HFFc6 (cell line): ENCODE measurements around the gene RTN1. TPM values are rescaled to one million over a fixed set of nuclear protein-coding genes. Genes with fewer than 3 reads are reported as not detected.
"Not testable (repeated sequence)": the region's sequence is repeated elsewhere in the genome, so short reads cannot be mapped to it uniquely, and the experiment has no call there.

ENCODE experiments used
- DNase-seq: peaks from one replicate; pipeline ENCODE4 v3.0.0-alpha.2; 2018
- H3K27ac Mint-ChIP-seq: 2 replicates; pipeline ENCODE4 v1.8.0; 2020; ENCODE audit warnings: mild to moderate bottlenecking, mixed read lengths
- H3K27me3 Mint-ChIP-seq: 2 replicates; pipeline ENCODE4 v1.8.0; 2021; ENCODE audit warnings: mild to moderate bottlenecking, moderate library complexity, mixed read lengths; ENCODE audit not compliant: insufficient read depth
- H3K36me3 Mint-ChIP-seq: 2 replicates; pipeline ENCODE4 v1.8.0; 2021; ENCODE audit warnings: low read depth, mixed read lengths
- H3K4me1 Mint-ChIP-seq: 2 replicates; pipeline ENCODE4 v1.8.0; 2020; ENCODE audit warnings: low read depth, mixed read lengths
- H3K4me3 Mint-ChIP-seq: 2 replicates; pipeline ENCODE4 v1.8.0; 2020; ENCODE audit warnings: mild to moderate bottlenecking, moderate library complexity, mixed read lengths
- H3K9me3 Mint-ChIP-seq: 2 replicates; pipeline ENCODE4 v1.8.0; 2020; ENCODE audit warnings: mild to moderate bottlenecking, mixed read lengths
- total RNA-seq, 6 experiments: library from RNA; stranded (reverse); fragmentation: NEBNext Ultra II Directional; extraction: Animal tissue kit (Norgen Biotek cat#: 25700); gene quantifications; 2 replicates in 1 of 6; 3 replicates in 5 of 6; pipeline ENCODE4 v1.2.3, GENCODE V29; 2021
- TF ChIP-seq, protein P1 (sequence below): fragments of 200-600 bp; sonication (generic); IDR thresholded peaks from 2 replicates; pipeline ENCODE4 v1.5.0; 2021; ENCODE audit warnings: antibody characterized with exemption, mild to moderate bottlenecking

Gene RTN1
- total RNA-seq, 6 experiments from 2014 or later, result 0.07 to 0.17 TPM; not detected in 4

DNA sequence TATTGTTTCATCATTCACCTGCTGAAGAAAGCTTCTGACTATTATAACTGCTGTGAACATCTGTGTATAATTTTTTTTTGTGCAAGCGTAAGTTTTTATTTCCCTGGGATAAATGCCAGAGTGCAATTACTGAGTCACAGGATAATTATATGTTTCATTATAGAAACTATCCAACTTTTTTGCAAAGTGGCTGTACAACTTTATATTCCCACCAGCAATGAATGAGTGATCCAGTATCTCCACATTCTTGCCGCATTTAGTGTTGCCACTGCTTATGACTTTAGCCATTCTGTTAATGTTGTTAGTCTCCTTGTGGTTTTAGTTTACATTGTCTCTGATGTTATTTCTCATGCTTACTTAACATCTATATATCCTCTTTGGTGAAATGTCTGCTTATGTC lies 205.8 kb downstream of the RTN1 start:
- Mint-ChIP-seq H3K27ac (no peak overlapping the region), H3K4me1 (no peaks in the 10 kb centered on the region), H3K27me3 (no peaks in the 10 kb centered on the region), H3K9me3 (peaks cover 55% of the 10 kb centered on the region), H3K36me3 (peaks cover 5% of the 10 kb centered on the region; the same call in 1 of the 2 replicates), H3K4me3 (no peak overlapping the region)
- no peak for DNase-seq
- TF ChIP-seq, protein P1, sequence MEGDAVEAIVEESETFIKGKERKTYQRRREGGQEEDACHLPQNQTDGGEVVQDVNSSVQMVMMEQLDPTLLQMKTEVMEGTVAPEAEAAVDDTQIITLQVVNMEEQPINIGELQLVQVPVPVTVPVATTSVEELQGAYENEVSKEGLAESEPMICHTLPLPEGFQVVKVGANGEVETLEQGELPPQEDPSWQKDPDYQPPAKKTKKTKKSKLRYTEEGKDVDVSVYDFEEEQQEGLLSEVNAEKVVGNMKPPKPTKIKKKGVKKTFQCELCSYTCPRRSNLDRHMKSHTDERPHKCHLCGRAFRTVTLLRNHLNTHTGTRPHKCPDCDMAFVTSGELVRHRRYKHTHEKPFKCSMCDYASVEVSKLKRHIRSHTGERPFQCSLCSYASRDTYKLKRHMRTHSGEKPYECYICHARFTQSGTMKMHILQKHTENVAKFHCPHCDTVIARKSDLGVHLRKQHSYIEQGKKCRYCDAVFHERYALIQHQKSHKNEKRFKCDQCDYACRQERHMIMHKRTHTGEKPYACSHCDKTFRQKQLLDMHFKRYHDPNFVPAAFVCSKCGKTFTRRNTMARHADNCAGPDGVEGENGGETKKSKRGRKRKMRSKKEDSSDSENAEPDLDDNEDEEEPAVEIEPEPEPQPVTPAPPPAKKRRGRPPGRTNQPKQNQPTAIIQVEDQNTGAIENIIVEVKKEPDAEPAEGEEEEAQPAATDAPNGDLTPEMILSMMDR, result no peak

DNA sequence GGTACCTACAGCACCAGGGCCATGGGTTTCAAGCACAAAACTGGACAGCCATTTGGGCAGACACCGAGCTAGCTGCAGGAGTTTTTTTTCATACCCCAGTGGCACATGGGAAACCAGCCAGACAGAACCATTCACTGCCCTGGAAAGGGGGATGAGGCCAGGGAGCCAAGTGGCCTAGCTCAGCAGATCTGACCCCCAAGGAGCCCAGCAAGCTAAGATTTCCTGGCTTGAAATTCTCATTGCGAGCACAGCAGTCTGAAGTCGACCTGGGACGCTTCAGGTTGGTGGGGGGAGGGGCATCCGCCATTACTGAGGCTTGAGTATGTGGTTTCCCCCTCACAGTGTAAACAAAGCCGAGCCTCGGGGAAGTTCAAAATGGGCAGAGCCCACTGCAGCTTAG lies 212.8 kb downstream of the RTN1 start:
- H3K36me3 Mint-ChIP-seq, result peaks cover 5% of the 10 kb centered on the region; the same call in 1 of the 2 replicates
- H3K9me3 Mint-ChIP-seq, result peaks cover 40% of the 10 kb centered on the region

DNA sequence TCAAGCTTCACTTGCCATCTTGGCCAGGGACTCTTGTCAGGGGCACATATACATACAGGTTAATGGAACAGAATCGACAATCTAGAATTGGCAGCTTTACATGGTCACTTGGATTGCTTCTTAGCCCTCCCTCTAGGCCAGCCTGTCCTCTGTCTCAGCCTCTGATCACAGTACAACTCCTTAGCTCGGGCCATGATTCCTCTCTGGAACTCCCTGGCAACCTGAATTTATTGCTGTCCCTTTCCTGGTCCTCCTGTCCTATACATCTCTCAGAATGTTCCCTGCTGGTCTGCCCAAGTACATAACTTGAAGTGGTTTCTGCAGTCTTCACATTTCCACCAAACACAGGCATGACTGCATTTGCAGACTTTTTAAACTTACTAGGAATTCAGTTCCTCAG lies 214.1 kb downstream of the RTN1 start:
- TF ChIP-seq, protein P1, result no peak
- H3K27ac Mint-ChIP-seq, result no peak overlapping the region
- no peak overlapping the region for H3K4me3 Mint-ChIP-seq
- peaks cover 5% of the 10 kb centered on the region; the same call in 1 of the 2 replicates for H3K36me3 Mint-ChIP-seq
- no peaks in the 10 kb centered on the region for H3K4me1 Mint-ChIP-seq
- no peak for DNase-seq
- H3K27me3 Mint-ChIP-seq, result no peaks in the 10 kb centered on the region; the same call in 1 of the 2 replicates
- peaks cover 31% of the 10 kb centered on the region for H3K9me3 Mint-ChIP-seq

More for the DNA sequence above, 212.8 kb downstream of the RTN1 start:
- no peak overlapping the region for H3K27ac Mint-ChIP-seq
- TF ChIP-seq, protein P1, result no peak
- H3K27me3 Mint-ChIP-seq, result no peaks in the 10 kb centered on the region
- DNase-seq, result no peak
- H3K4me3 Mint-ChIP-seq, result no peak overlapping the region
- no peaks in the 10 kb centered on the region for H3K4me1 Mint-ChIP-seq

DNA sequence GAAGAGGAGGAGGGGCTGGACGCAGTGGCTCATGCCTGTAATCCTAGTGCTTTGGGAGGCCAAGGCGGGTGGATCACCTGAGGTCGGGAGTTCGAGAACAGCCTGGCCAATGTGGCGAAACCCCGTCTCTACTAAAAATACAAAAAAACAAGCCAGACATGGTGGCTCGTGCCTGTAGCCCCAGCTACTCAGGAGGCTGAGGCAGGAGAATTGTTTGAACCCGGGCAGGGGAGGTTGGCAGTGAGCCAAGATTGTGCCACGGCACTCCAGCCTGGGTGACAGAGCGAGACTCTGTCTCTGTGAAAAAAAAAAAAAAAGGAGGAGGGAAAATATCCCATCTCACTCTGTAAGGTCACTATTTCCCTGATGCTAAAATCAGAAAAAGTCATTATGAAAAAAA lies 216.4 kb downstream of the RTN1 start:
- DNase-seq, H3K36me3 Mint-ChIP-seq, H3K4me3 Mint-ChIP-seq, H3K27ac Mint-ChIP-seq, H3K27me3 Mint-ChIP-seq, H3K4me1 Mint-ChIP-seq: not testable (repeated sequence)
- peaks cover 22% of the 10 kb centered on the region for H3K9me3 Mint-ChIP-seq

DNA sequence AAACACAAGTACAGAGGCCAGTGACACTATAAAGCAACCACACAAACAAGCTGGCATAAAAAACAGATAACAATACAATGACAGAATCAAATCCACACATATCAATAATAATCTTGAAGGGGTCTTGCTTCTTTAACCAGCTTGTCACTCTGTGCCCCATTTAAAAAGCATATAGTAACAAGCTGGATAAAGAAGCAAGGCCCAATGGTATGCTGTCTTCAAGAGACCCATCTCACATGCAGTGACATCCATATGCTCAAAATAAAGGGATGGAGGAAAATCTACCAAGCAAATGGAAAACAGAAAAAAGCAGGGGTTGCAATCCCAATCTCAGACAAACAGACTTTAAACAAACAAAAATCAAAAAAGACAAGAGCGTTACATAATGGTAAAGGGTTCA lies 223.7 kb downstream of the RTN1 start:
- not testable (repeated sequence) for H3K27me3 Mint-ChIP-seq, H3K4me1 Mint-ChIP-seq, H3K4me3 Mint-ChIP-seq, DNase-seq, H3K27ac Mint-ChIP-seq
- Mint-ChIP-seq H3K9me3 (peaks cover 70% of the 10 kb centered on the region), H3K36me3 (peaks cover 13% of the 10 kb centered on the region; the same call in 1 of the 2 replicates)

DNA sequence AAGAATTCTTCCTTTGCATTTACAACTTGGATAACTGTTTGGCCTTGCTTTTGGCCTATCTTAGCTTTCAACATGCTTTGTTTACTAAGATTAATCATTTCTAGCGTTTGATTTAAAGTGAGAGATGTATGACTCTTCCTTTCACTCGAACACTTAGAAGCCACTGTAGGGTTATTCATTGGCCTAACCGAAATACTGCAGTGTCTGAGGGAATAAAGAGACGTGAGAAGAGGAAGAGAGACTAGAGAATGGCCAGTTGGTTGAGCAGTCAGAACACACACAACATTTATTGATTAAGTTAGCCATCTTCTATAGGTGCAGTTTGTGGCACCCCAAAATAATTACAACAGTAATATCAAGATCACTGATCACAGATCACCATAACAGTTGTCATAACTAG lies 231.7 kb downstream of the RTN1 start:
- no peaks in the 10 kb centered on the region; the same call in 1 of the 2 replicates for H3K27me3 Mint-ChIP-seq
- no peak overlapping the region for H3K27ac Mint-ChIP-seq
- TF ChIP-seq, protein P1, result no peak
- H3K4me1 Mint-ChIP-seq, result no peaks in the 10 kb centered on the region
- peaks cover 29% of the 10 kb centered on the region for H3K9me3 Mint-ChIP-seq
- H3K36me3 Mint-ChIP-seq, result no peaks in the 10 kb centered on the region
- H3K4me3 Mint-ChIP-seq, result no peak overlapping the region
- DNase-seq, result no peak

DNA sequence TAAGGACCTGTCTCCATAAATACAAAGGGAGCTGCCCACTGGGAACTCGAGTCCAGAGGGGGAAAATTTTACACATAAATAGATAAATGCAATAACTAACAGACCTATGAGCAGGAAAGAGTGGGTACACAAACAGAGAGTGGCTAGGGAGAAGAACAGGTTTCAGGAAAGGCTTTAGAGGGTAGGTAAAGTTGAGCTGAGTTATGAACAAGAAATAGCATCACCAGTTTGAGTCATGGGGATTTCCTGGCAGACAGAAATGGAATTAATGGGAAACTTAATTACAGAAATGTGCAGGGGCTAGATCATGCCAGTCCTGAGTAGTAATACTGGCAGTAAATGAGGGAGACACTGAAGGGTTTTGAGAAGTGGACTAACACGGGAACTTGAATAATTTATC lies 236.0 kb downstream of the RTN1 start:
- Mint-ChIP-seq H3K27me3 (no peaks in the 10 kb centered on the region; the same call in none of the 2 replicates), H3K9me3 (peaks cover 6% of the 10 kb centered on the region), H3K4me1 (no peaks in the 10 kb centered on the region), H3K4me3 (no peak overlapping the region), H3K27ac (no peak overlapping the region), H3K36me3 (no peaks in the 10 kb centered on the region)
- TF ChIP-seq, protein P1, result no peak
- DNase-seq, result no peak
